ENCODE measurements around the gene SKAP1.

DNA sequence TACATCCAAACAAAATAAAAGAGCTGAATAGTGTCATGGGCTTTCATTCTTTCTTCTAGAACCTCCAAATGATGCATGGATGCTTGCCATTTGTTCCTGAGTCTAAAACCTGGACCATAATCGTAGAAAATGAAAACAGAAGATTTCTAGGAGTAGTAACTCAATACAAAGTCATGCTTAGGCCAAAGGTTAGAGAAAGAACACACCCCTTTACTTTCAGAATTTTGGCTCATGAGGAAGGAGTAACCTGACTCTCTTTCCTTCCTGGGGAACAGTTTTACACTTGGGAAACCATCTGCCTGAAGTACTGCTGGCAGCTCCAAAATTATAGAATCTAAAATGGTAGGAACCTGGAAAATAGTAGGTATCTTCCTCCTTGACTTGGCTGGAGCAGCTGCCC lies 185.2 kb downstream of the SKAP1 start:
- TF ChIP-seq POLR2A (IDR thresholded peaks at IDR 0.05; ENCODE audit: low read depth, low read length) (no peak), POLR2AphosphoS5 (IDR thresholded peaks at IDR 0.05; ENCODE audit: low read depth, low read length) (no peak), POU2F2 (IDR thresholded peaks at IDR 0.05; ENCODE audit: low read depth, low read length) (no peak), SPI1 (IDR thresholded peaks at IDR 0.05; ENCODE audit: low read depth, low read length) (no peak), TAF1 (IDR thresholded peaks at IDR 0.05; ENCODE audit: low read depth, low read length) (no peak)
